GM12892 (cell line): ENCODE data around the gene CADM1.

Experiments
- DNase-seq: peaks from one replicate; pipeline ENCODE4 v3.0.0; 2011; ENCODE audit not compliant: insufficient read length
- FAIRE-seq: peaks from 2 replicates; lab custom pipeline; 2011; peaks lifted over from hg19 to GRCh38; lab: Jason Lieb, UNC
- POLR2A ChIP-seq: IDR thresholded peaks from 2 replicates; pipeline ENCODE4 v1.6.1; 2011; ENCODE audit warnings: low read depth, low read length, control low read depth
- POLR2AphosphoS5 ChIP-seq: IDR thresholded peaks from 2 replicates; pipeline ENCODE4 v1.6.1; 2011; ENCODE audit warnings: low read depth, low read length, control low read depth
- TAF1 ChIP-seq: IDR thresholded peaks from 2 replicates; pipeline ENCODE4 v1.6.1; 2011; ENCODE audit warnings: low read depth, mild to moderate bottlenecking, control low read depth, low read length, borderline replicate concordance

The CADM1 gene

GRCh38 chr11:115317277-115318185 is 186.7 kb downstream of the CADM1 start:
- FAIRE-seq = no peak
- no peak for DNase-seq

GRCh38 chr11:115316696-115317095 is 187.5 kb downstream of the CADM1 start:
- FAIRE-seq = no peak

More at GRCh38 chr11:115317277-115318185, 186.7 kb downstream of the CADM1 start:
- no peak for TF ChIP-seq POLR2AphosphoS5
- TF ChIP-seq POLR2A = no peak
- no peak for TF ChIP-seq TAF1

DNA sequence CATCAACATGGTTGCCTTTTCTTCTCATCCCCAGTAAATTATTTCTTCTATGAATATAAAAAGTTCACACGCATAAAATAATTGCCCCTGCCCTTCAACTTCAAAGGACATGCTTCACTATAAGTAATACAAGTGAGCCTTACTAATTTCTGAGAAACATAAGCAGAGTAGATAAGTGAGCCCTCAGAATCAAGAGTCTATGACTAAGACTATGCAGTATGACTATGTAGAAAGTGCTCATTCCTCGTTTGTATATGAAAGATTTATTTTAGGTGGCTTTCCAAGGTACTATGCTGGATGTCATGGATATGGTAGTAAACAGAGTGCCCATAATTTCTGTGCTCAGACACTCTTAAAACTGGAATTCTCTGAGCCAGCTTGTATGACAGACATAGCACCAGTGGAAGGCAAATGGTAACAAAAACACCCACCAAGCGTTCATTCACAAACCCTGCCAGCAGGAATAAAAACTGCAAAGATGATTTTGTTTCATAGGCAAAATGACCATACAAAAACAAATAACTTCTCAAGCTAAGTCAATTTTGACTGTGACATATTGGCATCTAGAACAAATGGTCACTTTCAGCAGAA is 189.8 kb downstream of the CADM1 start:
- TF ChIP-seq POLR2A = no peak
- no peak for FAIRE-seq
- no peak for DNase-seq

More at GRCh38 chr11:115316696-115317095, 187.5 kb downstream of the CADM1 start:
- TF ChIP-seq TAF1 (no peak), POLR2A (no peak), POLR2AphosphoS5 (no peak)
- no peak for DNase-seq

DNA sequence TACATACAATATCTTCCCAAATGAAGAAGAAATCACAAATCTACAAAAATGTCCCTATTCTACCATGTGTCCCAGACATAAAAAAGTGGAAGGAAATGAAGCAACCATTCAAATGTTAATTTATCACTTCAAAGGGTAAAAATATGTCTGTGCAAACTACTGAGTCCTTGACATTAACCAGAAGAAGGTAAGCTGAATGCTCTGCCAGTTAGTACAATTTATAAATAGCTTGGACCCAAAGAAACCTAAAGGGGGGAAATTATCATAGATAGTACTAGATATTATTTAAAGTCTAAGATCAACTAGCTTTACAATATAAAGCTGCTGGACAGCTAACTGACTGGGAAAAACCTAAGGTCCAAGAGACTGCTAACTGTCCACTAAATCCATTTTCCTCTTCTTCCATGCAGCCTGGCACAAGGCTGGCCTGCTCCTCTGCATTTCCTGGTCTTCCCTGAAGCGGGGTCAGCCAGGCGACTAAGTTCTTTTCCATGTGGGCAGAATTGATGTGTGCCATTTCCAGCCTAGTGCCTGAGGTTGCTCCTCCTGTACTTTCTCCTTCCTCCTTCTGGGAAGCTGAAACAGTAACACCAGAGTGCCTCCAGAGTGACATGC is 190.9 kb downstream of the CADM1 start:
- no peak for DNase-seq
- FAIRE-seq = no peak
- TF ChIP-seq POLR2AphosphoS5 = no peak
- no peak for TF ChIP-seq POLR2A
- no peak for TF ChIP-seq TAF1

- TF ChIP-seq POLR2A = no peak
- no peak for TF ChIP-seq TAF1
- no peak for TF ChIP-seq POLR2AphosphoS5
- FAIRE-seq = no peak
- DNase-seq = no peak
Measured at GRCh38 chr11:115311949-115312348, 192.3 kb downstream of the CADM1 start.

- TF ChIP-seq POLR2AphosphoS5 (no peak), TAF1 (no peak), POLR2A (no peak)
- DNase-seq (no peak), FAIRE-seq (peak; percentile 17)
Measured at GRCh38 chr11:115306689-115307088, 197.5 kb downstream of the CADM1 start.

DNA sequence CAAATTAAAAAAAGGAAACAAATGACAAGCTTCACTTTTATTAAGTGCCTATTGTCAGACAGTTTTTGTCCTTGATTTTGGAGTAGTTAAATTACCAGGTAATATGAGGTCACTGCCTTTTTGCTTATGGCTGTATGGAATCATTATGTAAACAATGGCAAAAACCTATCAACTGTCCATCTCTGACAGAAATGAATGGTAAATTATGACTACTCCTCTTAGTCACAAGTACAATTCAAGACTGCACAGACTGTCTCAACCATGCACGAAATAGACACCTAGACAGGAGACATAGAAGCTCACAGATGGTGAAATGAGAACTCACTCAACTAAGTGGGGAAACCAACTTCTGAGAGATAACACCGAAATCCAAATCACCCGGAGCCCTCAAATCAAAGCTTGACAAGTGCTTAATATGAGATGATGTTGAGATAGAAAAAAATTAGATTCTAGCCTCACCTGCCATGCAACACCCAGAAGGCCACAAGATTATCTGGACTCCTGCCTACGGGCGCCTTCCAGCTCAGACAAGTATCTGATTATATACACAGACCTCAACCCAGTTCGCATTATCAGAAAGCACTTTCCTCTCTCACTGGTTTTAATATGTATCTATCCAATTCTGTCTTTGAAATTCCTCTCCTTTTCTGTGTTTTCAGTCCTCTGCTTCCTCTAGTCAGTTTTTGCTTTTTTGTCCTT is 199.3 kb downstream of the CADM1 start:
- no peak for TF ChIP-seq POLR2AphosphoS5
- no peak for TF ChIP-seq TAF1
- TF ChIP-seq POLR2A = no peak
- DNase-seq (no peak), FAIRE-seq (peak; percentile 77)

GRCh38 chr11:115303929-115304531 is 200.2 kb downstream of the CADM1 start:
- TF ChIP-seq TAF1 = no peak
- no peak for TF ChIP-seq POLR2AphosphoS5
- TF ChIP-seq POLR2A = no peak
- DNase-seq (no peak), FAIRE-seq (no peak)

- DNase-seq (no peak), FAIRE-seq (no peak)
- TF ChIP-seq TAF1 (no peak), POLR2AphosphoS5 (no peak), POLR2A (no peak)
Measured at GRCh38 chr11:115302946-115303703, 201.1 kb downstream of the CADM1 start.

DNA sequence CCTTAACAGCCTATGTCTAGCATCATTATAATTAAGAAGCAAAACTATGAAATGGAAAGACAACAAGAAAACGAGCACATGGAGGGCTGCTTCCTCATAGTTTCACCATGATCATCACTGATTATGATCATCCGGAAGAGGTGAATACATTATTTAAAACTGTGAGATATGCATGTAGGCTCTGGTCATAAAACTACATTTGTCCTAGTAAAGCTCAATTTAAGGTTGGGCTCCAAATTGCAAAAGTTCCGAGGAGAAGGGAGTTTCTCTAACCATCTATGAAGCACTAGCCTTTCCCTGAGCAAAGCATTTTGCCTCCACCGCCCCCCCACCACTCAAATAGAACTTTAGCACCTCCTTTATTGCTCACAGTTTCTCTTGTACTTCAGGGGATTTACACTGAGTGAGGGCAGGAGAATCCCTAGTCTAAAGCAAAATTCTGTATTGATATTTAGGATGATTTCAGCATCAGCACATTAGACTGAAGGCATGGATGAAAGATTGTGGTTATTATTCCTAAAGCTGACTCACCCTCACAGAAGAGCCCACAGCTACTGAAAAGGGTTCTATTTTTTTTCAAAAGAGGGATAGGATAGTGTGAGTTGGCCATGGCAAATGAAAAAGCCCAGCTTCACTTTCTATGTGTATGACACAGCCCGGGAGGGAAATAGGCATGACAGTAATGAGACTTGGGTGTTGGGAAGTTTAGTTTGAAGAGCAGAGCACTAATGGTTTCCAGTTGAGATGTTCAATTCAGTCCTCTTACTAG is 203.4 kb downstream of the CADM1 start:
- DNase-seq (no peak), FAIRE-seq (peak; percentile 73)
- TF ChIP-seq TAF1 (no peak), POLR2AphosphoS5 (no peak), POLR2A (no peak)
